Measurements from ENCODE around the gene ZNF385C. TPM values are rescaled to one million over a fixed set of nuclear protein-coding genes. Genes with fewer than 3 reads are reported as not detected.
"Not testable (repeated sequence)": the region's sequence is repeated elsewhere in the genome, so short reads cannot be mapped to it uniquely, and the experiment has no call there.

Gene ZNF385C
- total RNA-seq, 1 experiment from 2014 or later: not detected

DNA sequence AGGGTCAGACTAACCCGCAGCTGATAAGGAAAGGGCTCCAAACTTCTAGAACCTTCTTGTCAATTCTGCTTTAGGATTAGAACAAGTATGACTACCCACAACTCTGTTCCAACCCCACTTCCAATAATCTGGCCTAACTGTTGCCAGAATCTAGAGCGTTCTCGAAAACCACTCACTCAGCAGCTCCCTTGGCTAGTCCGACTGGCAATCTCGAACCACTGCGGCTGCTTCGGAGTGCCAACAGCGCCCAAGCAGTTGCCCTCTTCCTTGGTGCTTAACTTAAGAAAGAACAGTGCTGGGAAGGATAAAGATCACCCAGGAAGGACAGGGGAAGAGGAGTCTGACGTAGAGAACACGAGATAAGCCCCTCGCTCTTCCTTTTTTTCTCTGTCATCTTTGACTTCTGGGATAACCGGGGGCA lies 81.9 kb downstream of the ZNF385C start:
- Histone ChIP-seq H3K4me1 (ENCODE audit: low read length) (peaks cover 42% of the 10 kb centered on the region), H3K27ac (ENCODE audit: low read length) (peak overlapping the region; percentile 74), H4K20me1 (ENCODE audit: insufficient read depth, low read depth, low read length) (no peaks in the 10 kb centered on the region; the same call in 1 of the 2 replicates), H3K27me3 (ENCODE audit: low read length) (no peaks in the 10 kb centered on the region), H3K4me3 (ENCODE audit: low read length) (peak overlapping the region; percentile 82), H3K79me2 (ENCODE audit: low read length) (peaks cover 84% of the 10 kb centered on the region), H2AFZ (ENCODE audit: low read length) (peak overlapping the region; percentile 86; the same call in 1 of the 2 replicates), H3K9ac (ENCODE audit: low read length) (peak overlapping the region; percentile 98), H3K36me3 (ENCODE audit: insufficient read depth, low read length) (peaks cover 3% of the 10 kb centered on the region; the same call in 1 of the 2 replicates), H3K9me2 (replicated peaks; ENCODE audit: insufficient read depth, low read length) (0 out of 2 replicates have a peak, but pooled peaks cover 5% of the 10 kb centered on the region), H3K4me2 (ENCODE audit: low read depth, low read length, poor library complexity, severe bottlenecking) (peak overlapping the region; percentile 92), H3K9me3 (ENCODE audit: low read length) (no peaks in the 10 kb centered on the region)
- peak; percentile 68 for DNase-seq

DNA sequence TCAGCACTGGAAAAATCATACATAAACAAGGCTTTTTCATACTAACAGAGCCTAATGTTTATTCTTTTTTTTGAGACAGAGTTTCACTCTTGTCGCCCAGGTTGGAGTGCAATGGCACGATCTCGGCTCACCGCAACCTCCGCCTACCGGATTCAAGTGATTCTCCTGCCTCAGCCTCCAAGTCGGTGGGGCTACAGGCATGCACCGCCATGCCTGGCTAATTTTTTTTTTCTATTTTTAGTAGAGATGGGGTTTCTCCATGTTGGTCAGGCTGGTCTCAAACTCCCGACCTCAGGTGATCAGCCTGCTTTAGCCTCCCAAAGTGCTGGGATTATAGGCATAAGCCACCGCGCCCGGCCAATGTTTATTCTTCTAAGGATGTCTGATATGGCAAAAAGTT lies 84.5 kb downstream of the ZNF385C start:
- Histone ChIP-seq H3K79me2 (ENCODE audit: low read length) (peaks cover 96% of the 10 kb centered on the region), H4K20me1 (ENCODE audit: insufficient read depth, low read depth, low read length) (peaks cover 13% of the 10 kb centered on the region; the same call in 1 of the 2 replicates), H3K4me1 (ENCODE audit: low read length) (peaks cover 31% of the 10 kb centered on the region)
- H2AFZ ChIP-seq (ENCODE audit: low read length); DNase-seq; H3K27me3 ChIP-seq (ENCODE audit: low read length); H3K4me2 ChIP-seq (ENCODE audit: low read depth, low read length, poor library complexity, severe bottlenecking); H3K9me3 ChIP-seq (ENCODE audit: low read length); H3K27ac ChIP-seq (ENCODE audit: low read length); H3K36me3 ChIP-seq (ENCODE audit: insufficient read depth, low read length); H3K9ac ChIP-seq (ENCODE audit: low read length); H3K4me3 ChIP-seq (ENCODE audit: low read length); H3K9me2 ChIP-seq (replicated peaks; ENCODE audit: insufficient read depth, low read length): not testable (repeated sequence)

DNA sequence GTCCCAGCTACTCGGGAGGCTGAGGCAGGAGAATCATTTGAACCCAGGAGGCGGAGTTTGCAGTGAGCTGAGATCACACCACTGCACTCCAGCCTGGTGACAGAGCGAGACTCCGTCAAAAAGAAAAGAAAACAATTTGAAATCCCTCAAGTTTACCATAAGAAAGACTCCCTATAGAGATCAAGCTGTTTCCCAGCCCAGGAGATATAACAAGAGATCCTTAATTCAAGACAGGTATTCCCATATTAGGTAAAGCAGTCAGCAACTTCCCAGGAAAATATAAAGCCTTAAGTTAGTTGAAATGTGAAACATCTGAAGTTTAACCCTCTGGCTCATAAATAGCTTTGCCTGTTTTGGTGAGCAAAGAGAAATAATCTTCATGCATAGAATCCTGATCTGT lies 85.9 kb downstream of the ZNF385C start:
- H3K9ac ChIP-seq (ENCODE audit: low read length); H3K9me3 ChIP-seq (ENCODE audit: low read length); H3K4me3 ChIP-seq (ENCODE audit: low read length); H3K27me3 ChIP-seq (ENCODE audit: low read length); DNase-seq; H2AFZ ChIP-seq (ENCODE audit: low read length); H3K4me2 ChIP-seq (ENCODE audit: low read depth, low read length, poor library complexity, severe bottlenecking); H3K36me3 ChIP-seq (ENCODE audit: insufficient read depth, low read length); H3K27ac ChIP-seq (ENCODE audit: low read length); H3K9me2 ChIP-seq (replicated peaks; ENCODE audit: insufficient read depth, low read length): not testable (repeated sequence)
- Histone ChIP-seq H3K79me2 (ENCODE audit: low read length) (peaks cover 95% of the 10 kb centered on the region), H4K20me1 (ENCODE audit: insufficient read depth, low read depth, low read length) (peaks cover 14% of the 10 kb centered on the region; the same call in 1 of the 2 replicates), H3K4me1 (ENCODE audit: low read length) (peaks cover 20% of the 10 kb centered on the region)

DNA sequence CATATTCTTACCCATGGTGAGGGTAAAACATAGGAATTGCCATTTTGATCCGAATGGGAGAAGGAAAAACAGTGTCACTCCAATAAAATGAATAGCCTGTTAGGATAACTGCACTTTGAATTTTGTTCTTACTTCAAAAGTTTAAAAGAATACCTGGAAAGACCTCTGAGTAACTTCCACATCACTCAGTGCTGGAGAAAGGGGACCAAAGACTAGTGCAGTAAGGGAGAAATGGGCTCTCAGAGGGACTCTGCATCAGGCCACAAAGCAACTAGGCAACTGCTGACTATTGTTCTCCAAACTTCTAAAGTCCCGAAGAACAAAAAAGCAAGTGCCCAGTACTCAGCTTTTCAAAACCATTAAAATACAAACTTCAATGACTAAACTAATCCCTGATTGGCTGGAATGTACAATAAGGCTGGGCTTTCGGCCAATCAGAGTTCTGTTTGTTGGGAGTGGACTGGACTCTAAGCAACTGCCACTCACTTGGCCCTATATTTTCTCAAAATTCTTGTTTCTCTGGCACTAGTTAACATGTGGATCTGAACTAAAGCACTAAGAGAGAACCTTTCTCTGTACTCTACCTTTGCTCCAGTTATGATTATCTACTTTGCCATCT lies 87.3 kb downstream of the ZNF385C start:
- Histone ChIP-seq H3K9me3 (ENCODE audit: low read length) (no peaks in the 10 kb centered on the region), H3K27ac (ENCODE audit: low read length) (no peak overlapping the region; the same call in 1 of the 2 replicates), H3K27me3 (ENCODE audit: low read length) (no peaks in the 10 kb centered on the region), H2AFZ (ENCODE audit: low read length) (no peak overlapping the region), H3K4me3 (ENCODE audit: low read length) (no peak overlapping the region), H4K20me1 (ENCODE audit: insufficient read depth, low read depth, low read length) (peaks cover 16% of the 10 kb centered on the region; the same call in 1 of the 2 replicates), H3K4me1 (ENCODE audit: low read length) (peaks cover 18% of the 10 kb centered on the region), H3K79me2 (ENCODE audit: low read length) (peaks cover 96% of the 10 kb centered on the region), H3K36me3 (ENCODE audit: insufficient read depth, low read length) (peaks cover 3% of the 10 kb centered on the region; the same call in 1 of the 2 replicates), H3K9ac (ENCODE audit: low read length) (no peak overlapping the region), H3K9me2 (replicated peaks; ENCODE audit: insufficient read depth, low read length) (no peaks in the 10 kb centered on the region), H3K4me2 (ENCODE audit: low read depth, low read length, poor library complexity, severe bottlenecking) (no peak overlapping the region)
- peak; percentile 58 for DNase-seq

DNA sequence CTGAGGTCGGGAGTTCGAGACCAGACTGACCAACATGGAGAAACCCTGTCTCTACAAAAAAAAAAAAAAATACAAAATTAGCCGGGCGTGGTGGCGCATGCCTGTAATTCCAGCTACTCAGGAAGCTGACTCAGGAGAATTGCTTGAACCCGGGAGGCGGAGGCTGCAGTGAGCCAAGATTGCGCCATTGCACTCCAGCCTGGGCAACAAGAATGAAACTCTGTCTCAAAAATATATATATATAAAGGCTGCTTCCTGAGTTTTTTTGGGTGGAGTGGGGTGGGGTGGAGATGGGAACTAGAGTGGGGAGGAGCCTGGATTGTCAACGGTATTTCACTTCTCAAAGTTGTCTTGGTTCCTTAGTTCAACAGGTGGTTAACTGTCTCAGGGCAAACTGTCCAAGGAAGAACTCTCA lies 88.0 kb downstream of the ZNF385C start:
- not testable (repeated sequence) for H2AFZ ChIP-seq (ENCODE audit: low read length); H3K4me2 ChIP-seq (ENCODE audit: low read depth, low read length, poor library complexity, severe bottlenecking); H3K27me3 ChIP-seq (ENCODE audit: low read length); H3K27ac ChIP-seq (ENCODE audit: low read length); H3K36me3 ChIP-seq (ENCODE audit: insufficient read depth, low read length); DNase-seq; H3K9ac ChIP-seq (ENCODE audit: low read length); H3K9me3 ChIP-seq (ENCODE audit: low read length); H3K4me3 ChIP-seq (ENCODE audit: low read length); H3K9me2 ChIP-seq (replicated peaks; ENCODE audit: insufficient read depth, low read length)
- H4K20me1 ChIP-seq (ENCODE audit: insufficient read depth, low read depth, low read length): peaks cover 16% of the 10 kb centered on the region; the same call in 1 of the 2 replicates
- H3K79me2 ChIP-seq (ENCODE audit: low read length): peaks cover 96% of the 10 kb centered on the region
- H3K4me1 ChIP-seq (ENCODE audit: low read length): peaks cover 14% of the 10 kb centered on the region

DNA sequence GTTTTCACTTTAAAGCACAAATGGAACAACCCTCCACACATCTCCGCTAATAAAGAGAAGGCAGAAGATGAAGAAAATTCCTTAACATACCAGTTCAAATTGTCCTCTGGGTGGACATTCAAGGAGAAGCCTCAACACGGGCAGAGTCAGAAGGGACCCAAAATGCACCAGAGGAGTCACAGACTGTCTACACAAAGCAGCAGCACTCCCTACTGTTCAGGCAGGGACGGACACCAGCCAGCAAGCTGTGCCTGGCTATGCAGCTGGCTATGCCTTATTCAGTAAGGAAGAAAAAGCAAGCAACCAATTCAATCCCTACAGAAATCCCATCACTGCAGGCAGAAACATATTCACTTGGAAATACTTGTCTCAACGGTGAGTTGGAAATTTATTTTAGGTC lies 89.1 kb downstream of the ZNF385C start:
- H3K36me3 ChIP-seq (ENCODE audit: insufficient read depth, low read length): no peaks in the 10 kb centered on the region
- H3K4me2 ChIP-seq (ENCODE audit: low read depth, low read length, poor library complexity, severe bottlenecking): no peak overlapping the region
- no peak overlapping the region for H3K9ac ChIP-seq (ENCODE audit: low read length)
- peak; percentile 60 for DNase-seq
- peak overlapping the region; percentile 14; the same call in 1 of the 2 replicates for H3K27ac ChIP-seq (ENCODE audit: low read length)
- no peaks in the 10 kb centered on the region for H3K9me2 ChIP-seq (replicated peaks; ENCODE audit: insufficient read depth, low read length)
- no peaks in the 10 kb centered on the region for H3K9me3 ChIP-seq (ENCODE audit: low read length)
- H2AFZ ChIP-seq (ENCODE audit: low read length): no peak overlapping the region
- H4K20me1 ChIP-seq (ENCODE audit: insufficient read depth, low read depth, low read length): peaks cover 16% of the 10 kb centered on the region; the same call in 1 of the 2 replicates
- peaks cover 16% of the 10 kb centered on the region for H3K4me1 ChIP-seq (ENCODE audit: low read length)
- H3K79me2 ChIP-seq (ENCODE audit: low read length): peaks cover 96% of the 10 kb centered on the region
- H3K27me3 ChIP-seq (ENCODE audit: low read length): no peaks in the 10 kb centered on the region
- no peak overlapping the region for H3K4me3 ChIP-seq (ENCODE audit: low read length)

DNA sequence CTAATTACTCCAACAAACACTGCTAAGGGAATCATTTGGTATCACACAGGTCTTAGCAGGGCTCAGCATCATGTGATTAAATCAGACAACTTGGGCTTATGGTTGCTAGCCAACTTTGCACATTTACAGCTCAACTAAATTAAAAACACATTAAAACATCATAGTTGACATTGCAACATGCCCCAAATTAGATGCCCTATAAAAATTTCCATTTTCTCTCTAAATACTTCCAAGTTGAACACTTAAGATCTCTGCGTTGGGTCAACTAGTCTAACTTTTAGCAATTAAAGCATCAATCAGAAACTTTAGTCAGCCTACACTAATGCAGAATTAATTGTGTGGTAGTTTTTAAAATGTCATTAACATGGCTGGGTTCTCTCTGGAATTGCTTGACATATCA lies 93.1 kb downstream of the ZNF385C start:
- Histone ChIP-seq H3K4me3 (ENCODE audit: low read length) (no peak overlapping the region), H3K27me3 (ENCODE audit: low read length) (no peaks in the 10 kb centered on the region), H3K27ac (ENCODE audit: low read length) (peak overlapping the region; percentile 65), H3K9ac (ENCODE audit: low read length) (no peak overlapping the region), H3K4me2 (ENCODE audit: low read depth, low read length, poor library complexity, severe bottlenecking) (no peak overlapping the region), H4K20me1 (ENCODE audit: insufficient read depth, low read depth, low read length) (peaks cover 11% of the 10 kb centered on the region; the same call in 1 of the 2 replicates), H3K9me3 (ENCODE audit: low read length) (no peaks in the 10 kb centered on the region), H3K9me2 (replicated peaks; ENCODE audit: insufficient read depth, low read length) (no peaks in the 10 kb centered on the region), H3K79me2 (ENCODE audit: low read length) (peaks cover 95% of the 10 kb centered on the region), H2AFZ (ENCODE audit: low read length) (no peak overlapping the region), H3K4me1 (ENCODE audit: low read length) (peaks cover 49% of the 10 kb centered on the region), H3K36me3 (ENCODE audit: insufficient read depth, low read length) (peaks cover 34% of the 10 kb centered on the region)
- no peak for DNase-seq

DNA sequence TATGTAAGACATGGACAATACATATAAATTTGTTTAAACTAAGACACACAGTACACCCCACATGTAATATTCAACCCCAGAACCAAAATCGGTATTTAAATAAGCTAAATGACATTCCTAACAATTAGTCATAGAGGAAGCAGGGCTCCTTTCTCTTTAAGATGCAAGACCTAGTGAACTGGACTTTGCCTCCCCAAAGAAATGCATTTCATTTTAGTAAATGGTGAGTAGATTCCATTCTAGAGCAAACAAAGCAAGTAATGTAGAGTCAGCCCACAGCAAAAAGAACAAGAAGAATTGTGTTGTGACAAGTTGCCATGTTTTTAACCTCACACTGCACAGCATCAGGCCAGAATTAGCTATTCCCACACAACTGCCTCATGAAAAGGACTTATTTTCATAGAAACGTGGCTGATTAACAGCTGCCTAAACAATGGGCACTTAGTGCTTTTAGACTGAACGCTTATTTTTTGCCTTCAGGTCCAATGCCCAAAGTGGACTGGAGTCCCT lies 95.4 kb downstream of the ZNF385C start:
- H3K9me2 ChIP-seq (replicated peaks; ENCODE audit: insufficient read depth, low read length): no peaks in the 10 kb centered on the region
- peaks cover 75% of the 10 kb centered on the region for H3K79me2 ChIP-seq (ENCODE audit: low read length)
- peaks cover 66% of the 10 kb centered on the region for H3K4me1 ChIP-seq (ENCODE audit: low read length)
- H3K9me3 ChIP-seq (ENCODE audit: low read length): no peaks in the 10 kb centered on the region
- no peak overlapping the region for H3K9ac ChIP-seq (ENCODE audit: low read length)
- no peak for DNase-seq
- no peaks in the 10 kb centered on the region for H3K27me3 ChIP-seq (ENCODE audit: low read length)
- peak overlapping the region; percentile 65 for H3K27ac ChIP-seq (ENCODE audit: low read length)
- no peak overlapping the region for H2AFZ ChIP-seq (ENCODE audit: low read length)
- no peak overlapping the region for H3K4me2 ChIP-seq (ENCODE audit: low read depth, low read length, poor library complexity, severe bottlenecking)
- H4K20me1 ChIP-seq (ENCODE audit: insufficient read depth, low read depth, low read length): 0 out of 2 replicates have a peak, but pooled peaks cover 2% of the 10 kb centered on the region
- peaks cover 35% of the 10 kb centered on the region for H3K36me3 ChIP-seq (ENCODE audit: insufficient read depth, low read length)
- H3K4me3 ChIP-seq (ENCODE audit: low read length): no peak overlapping the region

All from Karpas-422 (cell line).